ENCODE results near the gene MSX2. TPM values are rescaled to one million over a fixed set of nuclear protein-coding genes. Genes with fewer than 3 reads are reported as not detected.

Gene MSX2
- total RNA-seq, 2 donors from 2014 or later: not detected

GRCh38 chr5:174750711-174751110, 26.3 kb downstream of the MSX2 start:
- intact Hi-C loops (cut with DNase I): no loop called here
- WGBS, 2 donors: 0 to 4% methylated on average over 3 of the region's 3 CpGs
- Histone ChIP-seq H3K9me3 (no peaks in the 10 kb centered on the region), H3K4me1 (peaks cover 9% of the 10 kb centered on the region), H3K4me3 (no peak overlapping the region), H3K27ac (no peak overlapping the region), H3K36me3 (replicated peaks in 1 of 2; ENCODE audit: insufficient read depth in 1 of 2, low read depth in 2 of 2) (no peaks in the 10 kb centered on the region), H3K27me3 (peaks cover 0 to 4% of the 10 kb centered on the region in 2 donors)
- DNase-seq: no peak
- TF ChIP-seq CTCF (IDR thresholded peaks at IDR 0.05) (no peak), POLR2A (IDR thresholded peaks at IDR 0.05) (no peak)
- ATAC-seq: no peak

GRCh38 chr5:174751154-174752000, 27.0 kb downstream of the MSX2 start:
- Histone ChIP-seq H3K9me3 (no peaks in the 10 kb centered on the region), H3K27me3 (peaks cover 0 to 4% of the 10 kb centered on the region in 2 donors), H3K4me1 (peaks cover 9% of the 10 kb centered on the region), H3K27ac (no peak overlapping the region), H3K36me3 (replicated peaks in 1 of 2; ENCODE audit: insufficient read depth in 1 of 2, low read depth in 2 of 2) (no peaks in the 10 kb centered on the region), H3K4me3 (no peak overlapping the region)
- intact Hi-C loops (cut with DNase I): no loop called here
- no peak for DNase-seq
- 0 to 3% methylated on average over 34 to 80 of the region's 89 CpGs for WGBS, 2 donors
- ATAC-seq: no peak
- no peak for TF ChIP-seq CTCF (IDR thresholded peaks at IDR 0.05)
- TF ChIP-seq POLR2A (IDR thresholded peaks at IDR 0.05): no peak

- ATAC-seq: no peak
- no peak for DNase-seq
- 58 to 76% methylated on average over 5 of the region's 5 CpGs for WGBS, 2 donors
- no peaks in the 10 kb centered on the region for H3K9me3 ChIP-seq
- no peak overlapping the region for H3K27ac ChIP-seq
- peaks cover 9% of the 10 kb centered on the region for H3K4me1 ChIP-seq
- H3K27me3 ChIP-seq: peaks cover 0 to 4% of the 10 kb centered on the region in 2 donors
- H3K36me3 ChIP-seq (replicated peaks in 1 of 2; ENCODE audit: insufficient read depth in 1 of 2, low read depth in 2 of 2): no peaks in the 10 kb centered on the region
- intact Hi-C loops (cut with DNase I): no loop called here
- TF ChIP-seq CTCF (IDR thresholded peaks at IDR 0.05): no peak
- no peak for TF ChIP-seq POLR2A (IDR thresholded peaks at IDR 0.05)
- no peak overlapping the region for H3K4me3 ChIP-seq
Observed at GRCh38 chr5:174752121-174752520, 27.7 kb downstream of the MSX2 start.

- 38 to 44% methylated on average over 2 of the region's 2 CpGs for WGBS, 2 donors
- Histone ChIP-seq H3K9me3 (no peaks in the 10 kb centered on the region), H3K27me3 (peaks cover 0 to 4% of the 10 kb centered on the region in 2 donors), H3K4me1 (peaks cover 9% of the 10 kb centered on the region), H3K4me3 (no peak overlapping the region), H3K36me3 (replicated peaks in 1 of 2; ENCODE audit: insufficient read depth in 1 of 2, low read depth in 2 of 2) (no peaks in the 10 kb centered on the region), H3K27ac (no peak overlapping the region)
- DNase-seq (no peak), ATAC-seq (no peak)
- TF ChIP-seq POLR2A (IDR thresholded peaks at IDR 0.05) (no peak), CTCF (IDR thresholded peaks at IDR 0.05) (peak in 1 of 7 experiments; percentile 7)
- intact Hi-C loops (cut with DNase I): no loop called here
Observed at GRCh38 chr5:174755106-174755505, 30.7 kb downstream of the MSX2 start.

GRCh38 chr5:174759091-174759490, 34.7 kb downstream of the MSX2 start:
- H3K9me3 ChIP-seq: no peaks in the 10 kb centered on the region
- ATAC-seq: no peak
- TF ChIP-seq POLR2A (IDR thresholded peaks at IDR 0.05): no peak
- 36 to 73% methylated on average over 3 of the region's 3 CpGs for WGBS, 2 donors
- intact Hi-C loops (cut with DNase I): no loop called here
- H3K27ac ChIP-seq: no peak overlapping the region
- H3K4me1 ChIP-seq: no peaks in the 10 kb centered on the region
- H3K36me3 ChIP-seq (replicated peaks in 1 of 2; ENCODE audit: insufficient read depth in 1 of 2, low read depth in 2 of 2): no peaks in the 10 kb centered on the region
- no peak overlapping the region for H3K4me3 ChIP-seq
- H3K27me3 ChIP-seq: no peaks in the 10 kb centered on the region
- DNase-seq: no peak

All from body of pancreas (tissue), 4 donors.